A673 (cell line): Measurements from ENCODE around the gene STX8.

ENCODE experiments used
- CTCF ChIP-seq: fragments of 300-800, 200-600 bp; sonication (generic); conservative IDR thresholded peaks from 2 replicates; pipeline ENCODE4 v1.5.1; 2017; ENCODE audit warnings: low read depth, mild to moderate bottlenecking, antibody characterized with exemption, low read length, moderate library complexity, mixed read lengths
- EZH2 ChIP-seq: fragments of 200-600 bp; sonication (generic); IDR thresholded peaks from 2 replicates; pipeline ENCODE4 v1.6.1; 2017; ENCODE audit warnings: borderline replicate concordance, low read depth, mild to moderate bottlenecking, mixed read lengths, antibody characterized with exemption, low read length; ENCODE audit not compliant: poor library complexity, severe bottlenecking

- TF ChIP-seq CTCF (no peak), EZH2 (no peak)
Measured at GRCh38 chr17:9287306-9287705, 288.3 kb downstream of the STX8 start.
